HTR-8/SVneo (cell line): ENCODE results near the gene TATDN2.
A peak's percentile ranks its signal among the peaks of the same experiment; 100 is the strongest.

Experiments used
- DNase-seq: peaks from one replicate; pipeline ENCODE4 v3.0.0; 2011; ENCODE audit warnings: low spot score, mixed read lengths; ENCODE audit not compliant: insufficient read length
- FAIRE-seq: peaks from 2 replicates; lab custom pipeline; 2011; peaks lifted over from hg19 to GRCh38; lab: Jason Lieb, UNC

Gene TATDN2

GRCh38 chr3:10311710-10312109, 63.5 kb downstream of the TATDN2 start:
- no peak for FAIRE-seq
- DNase-seq: no peak

- DNase-seq (no peak), FAIRE-seq (no peak)
Observed at GRCh38 chr3:10312391-10312790, 64.1 kb downstream of the TATDN2 start.

- no peak for FAIRE-seq
- no peak for DNase-seq
Observed at GRCh38 chr3:10312861-10313260, 64.6 kb downstream of the TATDN2 start.

GRCh38 chr3:10315101-10315500, 66.8 kb downstream of the TATDN2 start:
- DNase-seq (no peak), FAIRE-seq (no peak)

- no peak for FAIRE-seq
- no peak for DNase-seq
Observed at GRCh38 chr3:10315771-10316344, 67.6 kb downstream of the TATDN2 start.

- DNase-seq (no peak), FAIRE-seq (no peak)
Observed at GRCh38 chr3:10317311-10317960, 69.2 kb downstream of the TATDN2 start.

- DNase-seq (no peak), FAIRE-seq (no peak)
Observed at GRCh38 chr3:10317961-10318350, 69.7 kb downstream of the TATDN2 start.

GRCh38 chr3:10319251-10319650, 71.0 kb downstream of the TATDN2 start:
- FAIRE-seq: no peak
- DNase-seq: no peak

GRCh38 chr3:10319804-10320203, 71.5 kb downstream of the TATDN2 start:
- DNase-seq: no peak
- no peak for FAIRE-seq

GRCh38 chr3:10320320-10320677, 72.0 kb downstream of the TATDN2 start:
- FAIRE-seq (no peak), DNase-seq (no peak)

GRCh38 chr3:10321630-10322351, 73.5 kb downstream of the TATDN2 start:
- FAIRE-seq: no peak
- no peak for DNase-seq

- FAIRE-seq: no peak
- peak; percentile 39 for DNase-seq
Observed at GRCh38 chr3:10322352-10322710, 74.1 kb downstream of the TATDN2 start.

- FAIRE-seq (no peak), DNase-seq (no peak)
Observed at GRCh38 chr3:10327592-10327991, 79.3 kb downstream of the TATDN2 start.

GRCh38 chr3:10328460-10329071, 80.3 kb downstream of the TATDN2 start:
- DNase-seq (no peak), FAIRE-seq (no peak)

- no peak for DNase-seq
- FAIRE-seq: no peak
Observed at GRCh38 chr3:10329495-10330015, 81.3 kb downstream of the TATDN2 start.

- DNase-seq: no peak
- no peak for FAIRE-seq
Observed at GRCh38 chr3:10330319-10330718, 82.1 kb downstream of the TATDN2 start.
